Measurements from ENCODE around the gene QRFP.

GRCh38 chr9:130920762-130921299 is 24.2 kb upstream of the QRFP start:
- no peak for TF ChIP-seq CTCF (IDR thresholded peaks at IDR 0.05)
- no peak for TF ChIP-seq POLR2A (IDR thresholded peaks at IDR 0.05)
